HTERT RPE-1 (cell line): ENCODE results near the gene RSBN1.
"Not testable (repeated sequence)": the region's sequence is repeated elsewhere in the genome, so short reads cannot be mapped to it uniquely, and the experiment has no call there.

Source experiments
- in situ Hi-C: fragments of 300-500 bp; cut with MboI; formaldehyde crosslinking; loops from 4 replicates; pipeline ENCODE4 v1.14.3; 2020; ENCODE audit warnings: low sequenced_read_pairs

The RSBN1 gene

GRCh38 chr1:113811888-113812660 is at the start of gene RSBN1:
RSBN1 (minus strand) TSS chr1:113812476; CDS start chr1:113812412, 64 bp downstream.
- in situ Hi-C loops = no loop called here

GRCh38 chr1:113861641-113862040 is 49.4 kb upstream of the RSBN1 start:
- in situ Hi-C loops = no loop called here

GRCh38 chr1:113860891-113861290 is 48.6 kb upstream of the RSBN1 start:
- in situ Hi-C loops = no loop called here

- in situ Hi-C loops = no loop called here
These were observed 47.4 kb upstream of the RSBN1 start for GRCh38 chr1:113859478-113860175.

- in situ Hi-C loops = no loop called here
These were observed 46.7 kb upstream of the RSBN1 start for GRCh38 chr1:113858982-113859381.

GRCh38 chr1:113858418-113858817 is 46.1 kb upstream of the RSBN1 start:
- in situ Hi-C loops = no loop called here

- in situ Hi-C loops = no loop called here
These were observed 45.5 kb upstream of the RSBN1 start for GRCh38 chr1:113857776-113858175.

- in situ Hi-C loops = no loop called here
These were observed 44.1 kb upstream of the RSBN1 start for GRCh38 chr1:113856401-113856790.

- in situ Hi-C loops = no loop called here
These were observed 43.5 kb upstream of the RSBN1 start for GRCh38 chr1:113855630-113856400.

GRCh38 chr1:113854234-113854633 is 42.0 kb upstream of the RSBN1 start:
- in situ Hi-C loops = no loop called here

- in situ Hi-C loops = not testable (repeated sequence)
These were observed 40.4 kb upstream of the RSBN1 start for GRCh38 chr1:113852694-113853093.

GRCh38 chr1:113850127-113850796 is 38.0 kb upstream of the RSBN1 start:
- in situ Hi-C loops = no loop called here

GRCh38 chr1:113849072-113849471 is 36.8 kb upstream of the RSBN1 start:
- in situ Hi-C loops = no loop called here

- in situ Hi-C loops = no loop called here
These were observed 34.2 kb upstream of the RSBN1 start for GRCh38 chr1:113846391-113847035.

GRCh38 chr1:113836534-113836933 is 24.3 kb upstream of the RSBN1 start:
- in situ Hi-C loops = no loop called here

GRCh38 chr1:113835686-113836290 is 23.5 kb upstream of the RSBN1 start:
- in situ Hi-C loops = no loop called here

- in situ Hi-C loops = no loop called here
These were observed 22.4 kb upstream of the RSBN1 start for GRCh38 chr1:113834716-113835115.

- in situ Hi-C loops = no loop called here
These were observed 17.8 kb upstream of the RSBN1 start for GRCh38 chr1:113830039-113830438.

- in situ Hi-C loops = no loop called here
These were observed 9.6 kb upstream of the RSBN1 start for GRCh38 chr1:113821916-113822315.

GRCh38 chr1:113818578-113818977 is 6.3 kb upstream of the RSBN1 start:
- in situ Hi-C loops = no loop called here
